Raji (cell line): ENCODE data around the gene FAM200C.

Experiments used
- POLR2A ChIP-seq: IDR thresholded peaks from 2 replicates; pipeline ENCODE4 v1.6.1; 2011; ENCODE audit warnings: low read depth, low read length, control low read depth; ENCODE audit not compliant: insufficient read depth

Gene FAM200C

DNA sequence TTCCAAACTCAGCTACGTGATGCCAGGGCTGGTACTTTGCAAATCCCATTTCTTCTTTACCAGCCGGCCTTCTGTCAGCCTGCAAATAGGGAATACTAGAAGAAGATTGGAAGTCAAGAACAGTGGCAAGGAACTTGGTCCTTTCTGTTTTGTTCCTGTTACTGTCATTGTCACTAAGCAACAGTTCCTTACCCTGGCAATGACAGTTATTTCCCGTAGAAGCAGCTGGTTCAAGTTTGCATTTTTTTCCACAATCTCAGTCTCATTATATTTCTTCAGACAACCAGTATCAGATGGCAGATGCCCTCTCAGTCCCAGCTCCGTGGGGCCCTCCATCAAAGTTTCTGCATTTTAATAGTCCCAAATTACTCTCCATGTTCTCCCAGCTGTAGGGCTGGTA lies 20.3 kb downstream of the FAM200C start:
- no peak for TF ChIP-seq POLR2A

DNA sequence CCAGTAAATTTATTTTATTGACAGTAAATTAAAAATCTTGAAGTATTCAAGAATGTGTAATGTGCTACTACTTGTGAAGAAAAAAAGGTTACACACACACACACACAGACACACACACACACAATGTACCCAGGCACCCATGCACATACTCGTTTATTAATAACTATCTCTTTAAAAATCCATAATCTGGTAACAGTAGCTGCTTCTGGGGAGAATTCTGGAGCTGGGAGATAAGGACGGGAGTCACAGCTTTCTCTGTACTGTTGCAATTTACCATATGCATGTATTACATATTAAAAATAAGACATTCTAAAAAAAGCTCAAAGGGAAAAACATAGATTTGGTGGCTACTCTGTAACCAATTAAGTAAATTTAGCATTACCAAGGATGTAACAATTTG lies 21.5 kb downstream of the FAM200C start:
- TF ChIP-seq POLR2A: no peak

GRCh38 chr5:160377651-160378050 lies 22.2 kb downstream of the FAM200C start:
- TF ChIP-seq POLR2A: no peak

DNA sequence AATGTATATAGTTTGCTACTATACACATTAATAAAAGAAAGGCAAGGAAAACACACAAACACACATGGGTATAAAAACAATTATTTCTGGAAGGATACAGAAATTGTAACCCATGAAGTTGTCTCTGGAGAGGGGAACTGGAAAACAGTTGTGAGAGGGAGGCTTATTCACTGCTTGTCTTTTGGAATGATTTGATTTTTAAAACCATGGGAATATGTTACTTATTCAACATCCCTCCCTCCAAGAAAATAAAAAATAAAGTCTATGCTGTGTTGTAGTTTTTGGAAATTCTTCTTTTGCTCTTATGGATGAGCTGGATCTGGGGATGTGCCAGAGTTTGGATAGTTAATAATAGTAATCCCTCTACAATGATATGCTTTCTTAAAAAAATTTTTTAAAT lies 23.4 kb downstream of the FAM200C start:
- TF ChIP-seq POLR2A: no peak

- TF ChIP-seq POLR2A: no peak
Measured at GRCh38 chr5:160375701-160376100, 24.2 kb downstream of the FAM200C start.

DNA sequence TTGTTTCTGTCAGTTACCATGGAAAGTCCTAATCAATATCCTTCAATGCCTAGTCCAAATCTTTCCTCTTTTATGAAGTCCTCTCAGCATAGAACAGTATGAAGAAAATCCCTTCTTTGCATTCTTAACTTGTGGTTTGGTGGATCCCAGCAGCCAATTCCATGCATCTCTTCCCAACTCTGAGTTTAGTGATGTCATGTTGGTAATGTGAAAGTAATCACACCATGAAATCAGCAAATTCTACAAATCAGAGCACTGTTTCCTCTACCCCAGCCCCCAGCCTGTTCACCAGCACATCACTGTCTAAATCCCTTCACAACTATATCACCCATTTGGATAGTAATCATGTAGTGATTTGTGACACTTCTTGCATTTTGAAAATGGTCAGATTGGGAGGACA lies 24.7 kb downstream of the FAM200C start:
- no peak for TF ChIP-seq POLR2A

GRCh38 chr5:160371294-160371693 lies 28.6 kb downstream of the FAM200C start:
- no peak for TF ChIP-seq POLR2A

DNA sequence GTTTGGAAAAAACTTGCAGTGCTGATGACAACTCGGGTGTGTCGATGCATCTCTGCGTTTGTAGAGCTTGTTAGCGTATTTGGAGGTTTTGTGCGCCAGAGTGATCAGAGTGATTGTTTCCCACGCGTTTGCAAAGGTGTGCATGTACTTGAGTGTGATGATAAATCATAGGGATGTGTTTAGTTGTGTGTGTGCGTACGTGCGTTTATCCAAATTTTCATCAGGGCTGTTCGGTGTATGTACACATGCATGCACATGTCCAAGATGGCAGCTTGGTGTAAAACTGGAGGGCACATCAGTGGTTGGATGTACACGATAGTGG lies 29.2 kb downstream of the FAM200C start:
- TF ChIP-seq POLR2A: no peak

- no peak for TF ChIP-seq POLR2A
Measured at GRCh38 chr5:160369990-160370712, 29.7 kb downstream of the FAM200C start, which contains the start of gene C1QTNF2. TSS of gene C1QTNF2 (minus strand) at chr5:160370626. CDS start at chr5:160355011, 15,615 bp downstream.

DNA sequence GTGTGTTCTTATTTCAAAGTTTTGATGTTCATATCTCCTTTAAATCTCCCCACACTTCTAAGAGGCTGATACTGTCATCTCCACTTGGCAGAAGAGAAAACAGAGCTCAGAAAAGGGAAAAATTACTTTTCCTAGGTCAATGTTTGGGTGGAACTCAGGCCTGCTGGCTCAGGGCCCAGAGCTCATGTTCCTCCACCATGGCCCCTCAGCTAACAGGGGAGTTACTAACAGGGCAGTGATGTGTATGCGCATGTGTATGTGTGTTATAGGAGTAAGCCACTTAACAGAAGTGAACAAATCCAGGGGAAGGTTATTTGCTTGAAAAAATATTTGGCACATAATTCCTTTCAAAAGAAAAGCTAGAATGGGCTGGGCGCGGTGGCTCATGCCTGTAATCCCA lies 32.0 kb downstream of the FAM200C start:
- no peak for TF ChIP-seq POLR2A

DNA sequence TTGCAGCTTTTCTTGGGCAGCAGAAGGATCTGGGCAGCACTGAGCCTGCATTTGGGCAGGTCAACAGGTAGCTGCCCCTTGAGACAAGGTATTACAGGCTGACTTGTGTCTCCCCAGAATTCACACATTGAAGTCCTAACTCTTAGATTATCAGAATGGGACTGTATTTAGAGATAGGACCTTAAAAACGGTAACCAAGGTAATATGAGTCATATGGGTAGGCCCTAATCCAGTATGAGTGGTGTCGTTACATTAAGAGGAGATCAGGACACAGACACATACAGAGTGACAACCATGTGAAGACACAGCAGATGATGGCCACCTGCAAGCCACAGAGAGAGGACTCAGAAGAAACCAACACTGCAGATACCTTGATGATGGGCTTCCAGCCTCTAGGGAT lies 32.6 kb downstream of the FAM200C start:
- no peak for TF ChIP-seq POLR2A

DNA sequence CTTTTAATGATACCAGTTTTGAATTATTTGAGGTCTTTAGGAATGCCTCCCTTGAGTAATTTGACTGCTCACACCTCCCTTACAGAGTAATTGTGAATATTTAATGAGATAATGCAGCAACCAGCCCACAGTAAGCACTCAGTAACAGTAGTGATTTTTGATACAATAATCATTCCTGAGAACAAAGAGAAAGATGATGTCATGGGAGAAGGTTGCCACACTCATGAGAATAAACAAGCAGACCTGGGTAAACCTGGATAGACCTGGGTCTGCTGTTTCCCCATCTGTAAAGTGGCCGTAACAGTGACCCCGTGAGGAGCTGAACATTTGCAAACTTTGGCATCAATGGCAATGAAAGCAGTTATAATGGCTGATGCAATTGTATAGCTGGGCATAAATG lies 33.6 kb downstream of the FAM200C start:
- no peak for TF ChIP-seq POLR2A

- TF ChIP-seq POLR2A: no peak
Measured at GRCh38 chr5:160363660-160364395, 36.0 kb downstream of the FAM200C start.

DNA sequence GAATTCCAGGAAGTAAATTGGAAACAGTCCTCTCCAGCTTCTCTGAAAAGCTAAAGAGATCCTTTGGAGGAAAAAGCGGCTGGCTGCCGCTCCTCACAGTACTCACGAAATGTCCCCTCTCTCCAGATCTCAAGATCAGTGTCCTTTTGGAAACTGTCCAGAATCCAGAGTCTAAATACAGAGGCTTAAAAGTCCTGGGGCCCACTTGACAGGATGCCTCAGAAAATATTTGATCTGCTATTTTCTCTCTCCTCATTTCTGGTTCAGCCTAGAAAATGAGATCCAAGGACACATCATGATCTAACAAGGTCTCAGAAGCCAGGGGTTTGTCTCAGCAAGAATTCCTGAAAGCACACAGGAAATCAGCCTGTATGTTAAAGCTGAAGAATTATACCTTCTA lies 36.6 kb downstream of the FAM200C start:
- no peak for TF ChIP-seq POLR2A

GRCh38 chr5:160361624-160362228 lies 38.1 kb downstream of the FAM200C start:
- no peak for TF ChIP-seq POLR2A

DNA sequence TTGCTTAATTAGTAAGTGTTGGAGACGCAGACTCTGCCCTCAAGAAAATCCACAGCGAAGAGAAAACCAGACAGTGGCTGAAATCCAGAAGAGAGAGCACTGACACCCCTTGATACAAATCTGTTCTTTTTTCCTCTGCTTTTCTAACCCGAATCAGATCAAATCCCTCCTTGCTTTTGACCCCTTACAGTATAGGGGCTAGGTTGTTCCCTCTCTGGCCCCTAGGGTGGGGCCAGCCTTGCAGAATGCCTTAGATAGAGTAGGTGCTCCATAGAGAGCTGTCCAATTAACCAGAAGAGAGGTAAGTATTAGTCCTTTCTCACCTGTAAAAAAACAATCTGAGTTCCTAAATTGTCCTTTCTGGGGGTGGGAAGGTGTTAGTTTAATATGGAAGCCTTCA lies 39.5 kb downstream of the FAM200C start:
- no peak for TF ChIP-seq POLR2A
